GM12873 (cell line): ENCODE measurements around the gene M1AP.
A peak's percentile ranks its signal among the peaks of the same experiment; 100 is the strongest.

Experiments
- TF ChIP-seq, protein P1 (sequence below): IDR thresholded peaks from 2 replicates; pipeline ENCODE4 v1.5.1; 2012; ENCODE audit warnings: low read depth, mild to moderate bottlenecking, moderate library complexity, low read length, control low read depth; ENCODE audit not compliant: insufficient read depth; ENCODE audit errors: missing control alignments

Gene M1AP

GRCh38 chr2:74538881-74539339, 109.2 kb downstream of the M1AP start:
- TF ChIP-seq, protein P1, sequence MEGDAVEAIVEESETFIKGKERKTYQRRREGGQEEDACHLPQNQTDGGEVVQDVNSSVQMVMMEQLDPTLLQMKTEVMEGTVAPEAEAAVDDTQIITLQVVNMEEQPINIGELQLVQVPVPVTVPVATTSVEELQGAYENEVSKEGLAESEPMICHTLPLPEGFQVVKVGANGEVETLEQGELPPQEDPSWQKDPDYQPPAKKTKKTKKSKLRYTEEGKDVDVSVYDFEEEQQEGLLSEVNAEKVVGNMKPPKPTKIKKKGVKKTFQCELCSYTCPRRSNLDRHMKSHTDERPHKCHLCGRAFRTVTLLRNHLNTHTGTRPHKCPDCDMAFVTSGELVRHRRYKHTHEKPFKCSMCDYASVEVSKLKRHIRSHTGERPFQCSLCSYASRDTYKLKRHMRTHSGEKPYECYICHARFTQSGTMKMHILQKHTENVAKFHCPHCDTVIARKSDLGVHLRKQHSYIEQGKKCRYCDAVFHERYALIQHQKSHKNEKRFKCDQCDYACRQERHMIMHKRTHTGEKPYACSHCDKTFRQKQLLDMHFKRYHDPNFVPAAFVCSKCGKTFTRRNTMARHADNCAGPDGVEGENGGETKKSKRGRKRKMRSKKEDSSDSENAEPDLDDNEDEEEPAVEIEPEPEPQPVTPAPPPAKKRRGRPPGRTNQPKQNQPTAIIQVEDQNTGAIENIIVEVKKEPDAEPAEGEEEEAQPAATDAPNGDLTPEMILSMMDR = no peak

DNA sequence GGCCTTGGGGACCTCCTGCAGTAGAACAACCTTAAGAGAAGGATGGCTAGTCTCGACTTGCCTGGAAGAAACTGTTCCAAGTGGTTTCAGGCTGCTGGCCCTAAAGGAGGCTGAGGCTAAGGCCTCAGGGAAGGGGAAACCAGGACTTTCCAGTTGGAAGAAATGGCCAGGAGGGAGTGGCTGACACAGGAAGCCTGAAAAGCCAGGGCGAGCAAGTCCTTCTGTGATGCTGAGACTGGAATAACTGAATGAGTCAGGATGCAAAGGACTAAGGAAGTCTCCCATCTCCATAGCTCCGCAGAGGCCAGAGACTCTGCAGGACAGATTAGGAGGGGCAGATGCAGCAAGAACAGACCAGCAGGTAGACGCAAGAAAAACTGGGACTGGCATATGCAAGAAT, 111.0 kb downstream of the M1AP start:
- TF ChIP-seq, protein P1 = no peak

- TF ChIP-seq, protein P1 = peak; percentile 6
Measured at GRCh38 chr2:74536166-74536950, 111.8 kb downstream of the M1AP start.

GRCh38 chr2:74535440-74535965, 112.6 kb downstream of the M1AP start:
- TF ChIP-seq, protein P1 = no peak

GRCh38 chr2:74534411-74534810, 113.7 kb downstream of the M1AP start:
- TF ChIP-seq, protein P1 = no peak

DNA sequence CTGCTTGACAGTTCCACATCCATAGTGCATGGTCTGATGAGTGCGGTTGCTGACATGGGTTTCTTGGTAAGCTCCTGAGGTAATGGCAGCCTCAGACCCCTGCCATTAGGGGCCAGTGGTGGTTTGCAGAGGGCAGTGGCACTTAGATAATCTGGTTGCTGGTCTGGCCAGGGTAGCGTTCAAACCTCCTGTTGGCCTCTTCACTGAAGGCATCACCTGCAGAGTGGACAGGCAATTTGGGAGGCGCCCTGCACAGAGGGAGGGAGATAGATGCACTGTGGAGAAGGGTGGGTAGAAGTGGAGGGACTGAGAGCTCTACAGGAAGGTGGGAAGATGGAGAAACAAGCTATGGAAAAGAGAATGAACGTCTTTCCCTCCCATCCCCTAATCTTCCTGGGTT, 114.7 kb downstream of the M1AP start:
- TF ChIP-seq, protein P1 = no peak

DNA sequence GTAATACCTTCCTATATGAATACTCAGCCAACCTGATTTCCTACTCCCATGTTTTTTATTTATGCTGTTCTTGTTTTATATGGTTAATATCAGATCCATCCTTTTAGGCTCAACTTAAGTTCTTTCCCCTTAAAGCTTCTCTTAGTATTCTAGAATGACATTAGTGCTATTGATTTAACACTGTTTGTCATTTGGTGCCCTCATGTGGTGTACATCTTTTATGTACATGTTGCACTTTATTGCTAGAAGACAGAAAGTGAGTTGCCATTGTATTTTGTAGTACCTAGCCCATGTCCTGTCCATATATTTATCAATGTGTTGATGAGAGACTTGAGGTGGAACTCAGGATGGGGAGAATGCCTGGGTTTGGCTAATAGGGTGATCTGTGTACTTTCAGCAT, 115.9 kb downstream of the M1AP start:
- TF ChIP-seq, protein P1 = peak; percentile 25
